ENCODE results near the gene PANK1. TPM values are rescaled to one million over a fixed set of nuclear protein-coding genes. Genes with fewer than 3 reads are reported as not detected.

The PANK1 gene
- total and polyA plus RNA-seq, 2 of the 8 experiments (the other 6 are each of a cell fraction or from before 2014, with no cell fraction given) = 18.5 to 40.4 TPM

GRCh38 chr10:89652806-89653370 lies 7.8 kb upstream of the PANK1 start:
- Histone ChIP-seq H3K23me2 (ENCODE audit: low read depth, low read length) (no peaks in the 10 kb centered on the region), H3K23ac (ENCODE audit: insufficient read length) (no peak overlapping the region), H4K8ac (ENCODE audit: extremely low read depth, insufficient read depth, low read length) (no peak overlapping the region), H3K4me1 (replicated peaks in 1 of 4; ENCODE audit: control insufficient read depth in 3 of 4, insufficient read depth in 4 of 4, low read length in 3 of 4) (no peaks in the 10 kb centered on the region; a peak in 3 of 7 replicates), H2BK20ac (ENCODE audit: low read length) (no peak overlapping the region), H3K79me2 (ENCODE audit: control insufficient read depth in 1 of 2, insufficient read depth in 2 of 2, low read length in 2 of 2) (no peaks in the 10 kb centered on the region), H4K20me1 (replicated peaks in 1 of 2; ENCODE audit: control insufficient read depth in 1 of 2, insufficient read depth in 2 of 2, low read length in 2 of 2) (no peaks in the 10 kb centered on the region), H3K79me1 (ENCODE audit: low read depth, low read length) (no peaks in the 10 kb centered on the region), H2BK5ac (ENCODE audit: low read depth, low read length) (no peak overlapping the region), H2BK15ac (ENCODE audit: low read length) (no peak overlapping the region), H3K4me3 (ENCODE audit: extremely low read depth in 1 of 4, insufficient read depth in 2 of 4, low read depth in 3 of 4, low read length in 4 of 4) (no peak overlapping the region), H3K36me3 (ENCODE audit: control insufficient read depth in 2 of 4, insufficient read depth in 4 of 4, low read length in 3 of 4) (peaks cover 0 to 6% (median 2%) of the 10 kb centered on the region in 4 experiments; a peak in 2 of 8 replicates), H3K18ac (ENCODE audit: extremely low read depth, low read length) (no peak overlapping the region), H3K9ac (replicated peaks in 1 of 4; ENCODE audit: extremely low read depth in 1 of 4, low read depth in 3 of 4, low read length in 3 of 4) (no peak overlapping the region), H2AFZ (ENCODE audit: low read length) (no peak overlapping the region), H3K56ac (replicated peaks; ENCODE audit: insufficient read length, low read depth, low read length) (no peak overlapping the region), H3K27me3 (replicated peaks in 1 of 4; ENCODE audit: control insufficient read depth in 3 of 4, extremely low read depth in 1 of 4, insufficient read depth in 3 of 4, low read length in 3 of 4) (no peaks in the 10 kb centered on the region), H3K4ac (replicated peaks; ENCODE audit: insufficient read length, low read depth, low read length) (no peak overlapping the region), H2BK120ac (replicated peaks; ENCODE audit: low read depth, low read length) (no peak overlapping the region), H3K27ac (ENCODE audit: low read depth, low read length) (no peak overlapping the region), H2BK12ac (ENCODE audit: low read depth, low read length) (no peak overlapping the region), H4K5ac (ENCODE audit: insufficient read length, low read depth, low read length) (no peak overlapping the region), H3K4me2 (ENCODE audit: insufficient read depth in 1 of 2, low read depth in 2 of 2, low read length in 2 of 2) (no peak overlapping the region), H3K14ac (ENCODE audit: insufficient read length) (no peak overlapping the region), H4K91ac (replicated peaks; ENCODE audit: insufficient read length, low read length) (no peak overlapping the region), H3K9me3 (ENCODE audit: insufficient read depth in 2 of 2, low read depth in 1 of 2, low read length in 1 of 2) (peaks cover 13 to 20% of the 10 kb centered on the region in 2 experiments; a peak in 1 of 4 replicates), H2AK5ac (ENCODE audit: low read depth, low read length) (no peak overlapping the region)
- FAIRE-seq = no peak
- WGBS, 2 experiments (ENCODE audit: extremely low coverage in 1 of 2, insufficient coverage in 1 of 2, insufficient read length in 1 of 2, insufficient replicate concordance in 2 of 2, low coverage in 1 of 2, low lambda C conversion rate in 2 of 2, missing lambda C conversion rate in 1 of 2) = 93% methylated on average over 3 of the region's 3 CpGs; no CpG with 5 or more reads in 1 of the 2 experiments
- TF ChIP-seq EP300 (IDR thresholded peaks at IDR 0.05; ENCODE audit: borderline replicate concordance in 1 of 2, low read depth in 2 of 2, low read length in 2 of 2) (no peak), RXRA (IDR thresholded peaks at IDR 0.05; ENCODE audit: insufficient read depth, low read depth, low read length) (no peak), CBX5 (IDR thresholded peaks at IDR 0.05; ENCODE audit: low read depth, low read length) (no peak), POLR2AphosphoS5 (IDR thresholded peaks at IDR 0.05; ENCODE audit: low read depth, low read length) (no peak), MAX (IDR thresholded peaks at IDR 0.05) (no peak), JUN (IDR thresholded peaks at IDR 0.05; ENCODE audit: low read depth, low read length) (no peak), KDM4A (IDR thresholded peaks at IDR 0.05; ENCODE audit: low read depth, low read length, severe bottlenecking) (no peak), NANOG (IDR thresholded peaks at IDR 0.05; ENCODE audit: insufficient read depth, low read depth, low read length, poor library complexity, severe bottlenecking) (no peak), TEAD4 (IDR thresholded peaks at IDR 0.05; ENCODE audit: low read depth, low read length) (no peak)
- ChIA-PET CTCF (ENCODE audit: partially characterized antibody) (interaction anchor here (0.6 kb wide), 1 partner anchor 35 kb away, joined by 4 read pairs; no protein-coding TSS in a partner anchor), POLR2A (ENCODE audit: partially characterized antibody) (interaction anchor here (0.8 to 7.3 kb wide), 2 partner anchors 8 to 11 kb away, joined by 3 to 50 read pairs; partner anchors contain the start of gene PANK1)
- DNase-seq (ENCODE audit: low read depth in 1 of 2, low spot score in 2 of 2) = no peak

Measured in H1 (cell line).